CD14-positive monocyte (primary cell): ENCODE measurements around the gene KLHDC7B. TPM values are rescaled to one million over a fixed set of nuclear protein-coding genes. Genes with fewer than 3 reads are reported as not detected.

Experiments used
- DNase-seq, 3 donors: peaks; one replicate each; pipeline ENCODE4 v3.0.0-alpha.2; 2011 to 2022
- H2AFZ ChIP-seq: 2 replicates; pipeline ENCODE4 v1.6.0; 2012; ENCODE audit warnings: mild to moderate bottlenecking, low read depth, low read length, inconsistent platforms; ENCODE audit not compliant: insufficient read depth, poor library complexity, severe bottlenecking
- H3K27ac ChIP-seq, 2 donors: 1 replicate in 1 of 2; 2 replicates in 1 of 2; pipeline ENCODE4 v1.5.1; 2012 to 2013; ENCODE audit warnings: low read length in 2 of 2, control low read depth in 1 of 2, inconsistent platforms in 1 of 2, low read depth in 1 of 2, mild to moderate bottlenecking in 1 of 2
- H3K27me3 ChIP-seq, 2 donors: one replicate each; pipeline versions ENCODE4 v1.6.0 to v1.6.1; 2011 to 2013; ENCODE audit warnings: low read length in 2 of 2; ENCODE audit not compliant: control insufficient read depth in 2 of 2, insufficient read depth in 2 of 2
- H3K36me3 ChIP-seq, 2 donors: replicated peaks in 1 of 2; 1 replicate in 1 of 2; 2 replicates in 1 of 2; pipeline versions ENCODE4 v1.5.1 to v1.6.1; 2012 to 2013; ENCODE audit warnings: low read length in 2 of 2, control low read depth in 1 of 2, inconsistent platforms in 1 of 2, mild to moderate bottlenecking in 1 of 2; ENCODE audit not compliant: insufficient read depth in 2 of 2, control insufficient read depth in 1 of 2
- H3K4me1 ChIP-seq, 2 donors: 1 replicate in 1 of 2; 2 replicates in 1 of 2; pipeline versions ENCODE4 v1.5.1 to v1.6.1; 2012 to 2013; ENCODE audit warnings: low read length in 2 of 2, control low read depth in 1 of 2, inconsistent platforms in 1 of 2, mild to moderate bottlenecking in 1 of 2, moderate library complexity in 1 of 2; ENCODE audit not compliant: insufficient read depth in 2 of 2, control insufficient read depth in 1 of 2
- H3K4me2 ChIP-seq: replicated peaks from 2 replicates; pipeline ENCODE3; 2012; ENCODE audit warnings: low read length, moderate library complexity, mild to moderate bottlenecking; ENCODE audit not compliant: poor library complexity, severe bottlenecking; ENCODE audit errors: extremely low read depth
- H3K4me3 ChIP-seq, 3 experiments: fragments of 200-600 bp in 1 of 3; sonication (generic) in 1 of 3; replicated peaks in 1 of 3; 1 replicate in 2 of 3; 2 replicates in 1 of 3; pipeline ENCODE4 v1.5.1; 2011 to 2013; ENCODE audit warnings: low read length in 3 of 3, mild to moderate bottlenecking in 3 of 3, control low read depth in 2 of 3, low read depth in 2 of 3, inconsistent platforms in 1 of 3, moderate library complexity in 1 of 3
- H3K79me2 ChIP-seq: 2 replicates; pipeline ENCODE4 v1.6.0; 2012; ENCODE audit warnings: mild to moderate bottlenecking, control low read depth, inconsistent platforms, low read length, moderate library complexity; ENCODE audit not compliant: insufficient read depth
- H3K9ac ChIP-seq: 2 replicates; pipeline ENCODE4 v1.6.0; 2017; ENCODE audit warnings: low read length, mild to moderate bottlenecking; ENCODE audit not compliant: insufficient read depth, poor library complexity, severe bottlenecking
- H3K9me3 ChIP-seq, 2 donors: replicated peaks in 1 of 2; 1 replicate in 1 of 2; 2 replicates in 1 of 2; pipeline versions ENCODE4 v1.5.1 to v1.6.1; 2012 to 2013; ENCODE audit warnings: low read length in 2 of 2, control low read depth in 1 of 2; ENCODE audit not compliant: control insufficient read depth in 1 of 2, insufficient read depth in 1 of 2
- H4K20me1 ChIP-seq: 2 replicates; pipeline ENCODE4 v1.6.0; 2012; ENCODE audit warnings: mild to moderate bottlenecking, low read length, control low read depth, moderate library complexity; ENCODE audit not compliant: insufficient read depth
- H3K27ac Mint-ChIP-seq, 7 donors: one replicate each; pipeline ENCODE4 v1.8.0; 2020; ENCODE audit warnings: mild to moderate bottlenecking in 7 of 7, mixed read lengths in 7 of 7, moderate library complexity in 6 of 7, inconsistent platforms in 2 of 7
- H3K27me3 Mint-ChIP-seq, 3 donors: one replicate each; pipeline ENCODE4 v1.8.0; 2021 to 2022; ENCODE audit warnings: low read depth in 3 of 3, mild to moderate bottlenecking in 3 of 3, mixed read lengths in 3 of 3, moderate library complexity in 3 of 3, inconsistent platforms in 1 of 3
- H3K36me3 Mint-ChIP-seq, 2 donors: one replicate each; pipeline ENCODE4 v1.8.0; 2020; ENCODE audit warnings: mixed read lengths in 2 of 2, inconsistent platforms in 1 of 2, mild to moderate bottlenecking in 1 of 2
- H3K4me1 Mint-ChIP-seq: one replicate; pipeline ENCODE4 v1.8.0; 2020; ENCODE audit warnings: mild to moderate bottlenecking, mixed read lengths
- H3K4me3 Mint-ChIP-seq, 2 donors: one replicate each; pipeline ENCODE4 v1.8.0; 2020; ENCODE audit warnings: mild to moderate bottlenecking in 2 of 2, mixed read lengths in 2 of 2, moderate library complexity in 1 of 2
- H3K9me3 Mint-ChIP-seq, 7 donors: one replicate each; pipeline ENCODE4 v1.8.0; 2020 to 2022; ENCODE audit warnings: mixed read lengths in 7 of 7, mild to moderate bottlenecking in 6 of 7, moderate library complexity in 6 of 7, inconsistent platforms in 2 of 7
- CTCF ChIP-seq: fragments of 200-600 bp; IDR thresholded peaks from one replicate; pipeline ENCODE4 v1.8.0; 2022; ENCODE audit warnings: antibody characterized with exemption, mild to moderate bottlenecking
- WGBS: methylation state at CpG from one replicate; pipeline ENCODE4 v1.1.5; 2013; ENCODE audit warnings: missing lambda C conversion rate; ENCODE audit not compliant: insufficient coverage; 5-methylcytosine and 5-hydroxymethylcytosine counted together
- intact Hi-C, 2 donors: fragments of 100-400 bp; cut with micrococcal nuclease; formaldehyde crosslinking; loops; one replicate each; pipeline versions ENCODE4 v1.15.0 to v1.15.1; 2023
- polyA plus RNA-seq, 3 donors: library from polyadenylated mRNA; depleted of rRNA in 1 of 3; unstranded in 2 of 3; stranded (reverse) in 1 of 3; fragments of 300-500 nt in 2 of 3; fragments of >200 nt in 1 of 3; fragmentation: Illumina TruSeq in 2 of 3; gene quantifications; 1 replicate in 2 of 3; 2 replicates in 1 of 3; pipeline ENCODE4 v1.2.3, GENCODE V29; 2012 to 2021

KLHDC7B gene
- polyA plus RNA-seq, 3 donors, result 0.88 to 4.3 (median 1.4) TPM

GRCh38 chr22:50587407-50587806, 41.7 kb downstream of the KLHDC7B start:
- intact Hi-C loops, result no loop called here
- TF ChIP-seq CTCF, result no peak
- Mint-ChIP-seq H3K27ac (no peak overlapping the region), H3K4me1 (peaks cover 8% of the 10 kb centered on the region), H3K36me3 (peaks cover 3% of the 10 kb centered on the region in 2 donors), H3K9me3 (no peaks in the 10 kb centered on the region), H3K27me3 (peaks cover 4 to 15% (median 12%) of the 10 kb centered on the region in 3 donors), H3K4me3 (no peak overlapping the region)
- Histone ChIP-seq H3K36me3 (no peaks in the 10 kb centered on the region), H3K9me3 (no peaks in the 10 kb centered on the region), H2AFZ (no peak overlapping the region), H3K9ac (no peak overlapping the region), H3K4me1 (peaks cover 8 to 10% of the 10 kb centered on the region in 2 donors), H3K79me2 (peaks cover 7% of the 10 kb centered on the region), H3K4me2 (no peak overlapping the region), H3K27ac (no peak overlapping the region), H3K4me3 (no peak overlapping the region), H4K20me1 (no peaks in the 10 kb centered on the region), H3K27me3 (peaks cover 0 to 3% of the 10 kb centered on the region in 2 donors)
- DNase-seq, result no peak
- WGBS, result 100% methylated on average over 5 of the region's 5 CpGs

GRCh38 chr22:50595189-50595588, 49.5 kb downstream of the KLHDC7B start:
- no peak for DNase-seq
- Histone ChIP-seq H3K27ac (no peak overlapping the region), H3K4me1 (no peaks in the 10 kb centered on the region), H3K79me2 (no peaks in the 10 kb centered on the region), H3K4me3 (no peak overlapping the region), H4K20me1 (no peaks in the 10 kb centered on the region), H3K9ac (no peak overlapping the region), H3K4me2 (no peak overlapping the region), H2AFZ (no peak overlapping the region), H3K27me3 (peaks cover 5 to 27% of the 10 kb centered on the region in 2 donors), H3K36me3 (no peaks in the 10 kb centered on the region), H3K9me3 (no peaks in the 10 kb centered on the region)
- TF ChIP-seq CTCF, result no peak
- WGBS, result 94% methylated on average over 3 of the region's 3 CpGs
- no peak overlapping the region for H3K27ac Mint-ChIP-seq
- peaks cover 4% of the 10 kb centered on the region for H3K4me1 Mint-ChIP-seq
- peaks cover 11% of the 10 kb centered on the region in 2 donors for H3K36me3 Mint-ChIP-seq
- no peak overlapping the region for H3K4me3 Mint-ChIP-seq
- intact Hi-C loops, result no loop called here
- H3K27me3 Mint-ChIP-seq, result peaks cover 24 to 33% (median 26%) of the 10 kb centered on the region in 3 donors
- H3K9me3 Mint-ChIP-seq, result peaks cover 0 to 13% (median 6%) of the 10 kb centered on the region in 7 donors
